GM12891 (cell line): Measurements from ENCODE around the gene SFXN3.

ENCODE experiments used
- DNase-seq: peaks from one replicate; pipeline ENCODE4 v3.0.0; 2011; ENCODE audit warnings: low spot score; ENCODE audit not compliant: insufficient read length
- FAIRE-seq: peaks from 2 replicates; lab custom pipeline; 2011; peaks lifted over from hg19 to GRCh38; lab: Jason Lieb, UNC
- PAX5 ChIP-seq: IDR thresholded peaks from 2 replicates; pipeline ENCODE4 v1.6.1; 2011; ENCODE audit warnings: low read length, moderate library complexity, mild to moderate bottlenecking; ENCODE audit not compliant: insufficient read depth, severe bottlenecking
- POLR2A ChIP-seq: IDR thresholded peaks from 2 replicates; pipeline ENCODE4 v1.6.1; 2011; ENCODE audit warnings: low read depth, low read length, control low read depth
- POLR2AphosphoS5 ChIP-seq: IDR thresholded peaks from 2 replicates; pipeline ENCODE4 v1.6.1; 2011; ENCODE audit warnings: low read depth, low read length, control low read depth
- POU2F2 ChIP-seq: IDR thresholded peaks from 2 replicates; pipeline ENCODE4 v1.6.1; 2011; ENCODE audit warnings: low read depth, mild to moderate bottlenecking, control low read depth, low read length, moderate library complexity
- SPI1 ChIP-seq: IDR thresholded peaks from 2 replicates; pipeline ENCODE4 v1.6.1; 2011; ENCODE audit warnings: low read depth, low read length, control low read depth
- TAF1 ChIP-seq: IDR thresholded peaks from 2 replicates; pipeline ENCODE4 v1.6.1; 2011; ENCODE audit warnings: low read depth, low read length, control low read depth

The SFXN3 gene

GRCh38 chr10:100988166-100988565 is 42.9 kb upstream of the SFXN3 start:
- DNase-seq (no peak), FAIRE-seq (no peak)
- TF ChIP-seq PAX5 = no peak
- TF ChIP-seq POU2F2 = no peak
- TF ChIP-seq SPI1 = no peak
- TF ChIP-seq POLR2A = no peak

- TF ChIP-seq POLR2AphosphoS5 (no peak), POLR2A (no peak), SPI1 (no peak)
- DNase-seq (no peak), FAIRE-seq (no peak)
Measured at GRCh38 chr10:100989088-100989487, 41.9 kb upstream of the SFXN3 start.

- FAIRE-seq (no peak), DNase-seq (no peak)
Measured at GRCh38 chr10:100993986-100994708, 36.9 kb upstream of the SFXN3 start.

GRCh38 chr10:100995181-100995580 is 35.9 kb upstream of the SFXN3 start:
- TF ChIP-seq POLR2AphosphoS5 (no peak), POLR2A (no peak), POU2F2 (no peak), TAF1 (no peak), PAX5 (no peak), SPI1 (no peak)
- FAIRE-seq = no peak
- DNase-seq = no peak

More at GRCh38 chr10:100993986-100994708, 36.9 kb upstream of the SFXN3 start:
- no peak for TF ChIP-seq TAF1
- TF ChIP-seq PAX5 = no peak
- TF ChIP-seq SPI1 = no peak
- no peak for TF ChIP-seq POLR2AphosphoS5
- TF ChIP-seq POLR2A = no peak
- TF ChIP-seq POU2F2 = no peak

GRCh38 chr10:100996678-100997359 is 34.2 kb upstream of the SFXN3 start:
- FAIRE-seq (peak; percentile 54), DNase-seq (no peak)
- TF ChIP-seq POLR2A = no peak; the same call in 1 of the 2 replicates
- no peak for TF ChIP-seq SPI1
- TF ChIP-seq TAF1 = peak; percentile 11; the same call in 1 of the 2 replicates

GRCh38 chr10:100997360-100998182 is 33.5 kb upstream of the SFXN3 start:
- TF ChIP-seq POU2F2 = 0 out of 2 replicates have a peak, but pooled peaks have one; percentile 36
- no peak for TF ChIP-seq TAF1
- peak; percentile 85 for FAIRE-seq
- peak; percentile 77 for DNase-seq

- TF ChIP-seq POU2F2 (no peak), SPI1 (no peak), PAX5 (no peak), POLR2AphosphoS5 (no peak), TAF1 (no peak), POLR2A (no peak)
- DNase-seq = no peak
- FAIRE-seq = no peak
Measured at GRCh38 chr10:100998183-100998990, 32.6 kb upstream of the SFXN3 start.

GRCh38 chr10:100998991-100999741 is 31.9 kb upstream of the SFXN3 start:
- TF ChIP-seq POLR2AphosphoS5 = no peak
- TF ChIP-seq SPI1 = no peak
- no peak for TF ChIP-seq PAX5
- TF ChIP-seq TAF1 = no peak
- TF ChIP-seq POLR2A = no peak
- TF ChIP-seq POU2F2 = no peak
- FAIRE-seq = peak; percentile 95

More at GRCh38 chr10:100998991-100999741, 31.9 kb upstream of the SFXN3 start:
- DNase-seq = peak; percentile 94
